Uterine smooth muscle cell (primary cell): ENCODE results near the gene TNC. TPM values are rescaled to one million over a fixed set of nuclear protein-coding genes. Genes with fewer than 3 reads are reported as not detected.

Experiments
- total RNA-seq: library from RNA; depleted of rRNA; stranded (reverse); fragments of >200 nt; gene quantifications from 2 replicates; pipeline ENCODE4 v1.2.3, GENCODE V29; 2014

The TNC gene
- total RNA-seq = 364 and 531 TPM in 2 replicates

DNA sequence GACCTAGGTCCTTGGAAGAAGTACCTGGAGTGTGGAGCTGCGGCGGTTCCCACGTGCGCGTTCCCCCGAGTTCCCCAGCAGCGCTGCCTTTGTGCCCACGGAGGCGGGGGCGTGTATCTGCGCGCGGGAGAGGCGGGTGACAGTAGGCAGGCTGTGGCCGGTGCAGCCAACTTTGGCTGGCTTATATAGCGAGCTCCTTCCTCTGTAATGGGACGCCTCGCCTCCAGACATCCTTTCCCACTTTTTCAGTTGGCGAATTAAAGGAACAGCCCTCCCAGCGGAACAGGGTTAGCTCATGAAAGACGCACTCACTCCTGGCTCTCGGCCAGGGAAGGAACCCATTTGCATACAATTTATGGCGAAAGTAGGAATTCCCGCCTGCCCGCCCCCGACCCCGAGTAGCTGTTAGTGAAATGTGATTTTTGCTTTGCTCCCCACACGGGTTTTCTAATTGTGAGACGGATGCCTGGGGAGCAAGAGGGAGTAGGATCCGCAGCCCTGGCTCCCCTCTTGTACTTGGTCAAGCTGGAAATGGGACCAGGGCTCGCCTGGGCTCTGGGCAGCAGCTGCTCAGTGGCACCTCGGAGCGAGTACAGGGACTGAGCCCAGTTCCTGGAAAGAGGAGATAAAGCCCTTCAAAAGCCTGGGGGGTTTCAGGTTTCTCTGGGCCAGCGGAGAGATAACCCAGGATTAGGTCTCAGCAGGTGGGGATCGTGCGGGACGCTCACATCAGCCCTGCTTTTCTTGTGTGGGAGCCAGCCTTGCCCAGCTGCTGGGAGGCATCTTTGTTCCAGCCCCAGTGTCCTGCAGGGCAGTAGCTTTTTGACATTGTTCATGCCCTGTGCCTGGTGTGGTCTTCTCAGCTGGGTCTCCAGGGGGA, at the start of gene TNC:
Gene TNC (minus strand): TSS at position 159 of the 880 bp plus-strand sequence. CDS start 27,139 bp downstream, outside the sequence.

Other genes starting within 250 kb of the TNC start
- not detected in 2 replicates for gene TNFSF8, start 187.6 kb downstream of the TNC start, total RNA-seq